Prostate gland (tissue), 2 donors: ENCODE data around the gene MT1B. TPM values are rescaled to one million over a fixed set of nuclear protein-coding genes. Genes with fewer than 3 reads are reported as not detected.

Source experiments
- DNase-seq: peaks from one replicate; pipeline ENCODE4 v3.0.0-alpha.2; 2019; ENCODE audit warnings: low spot score
- H3K27ac ChIP-seq, 2 donors: fragments of 200-600 bp; sonication (generic); 2 replicates each; pipeline ENCODE4 v1.5.1; 2017 to 2019
- H3K27me3 ChIP-seq: fragments of 200-600 bp; sonication (generic); replicated peaks from 2 replicates; pipeline ENCODE4 v1.5.1; 2019; ENCODE audit not compliant: insufficient read depth
- H3K36me3 ChIP-seq, 2 donors: fragments of 200-600 bp; sonication (generic); 1 replicate in 1 of 2; 2 replicates in 1 of 2; pipeline versions ENCODE4 v1.5.1 to v1.8.1; 2017 to 2019
- H3K4me1 ChIP-seq: fragments of 200-600 bp; sonication (generic); replicated peaks from 2 replicates; pipeline ENCODE4 v1.5.1; 2019
- H3K4me3 ChIP-seq, 2 donors: fragments of 200-600 bp; sonication (generic); 2 replicates each; pipeline ENCODE4 v1.5.1; 2017 to 2019
- H3K9me3 ChIP-seq: fragments of 200-600 bp; sonication (generic); 2 replicates; pipeline ENCODE4 v1.5.1; 2017
- CTCF ChIP-seq, 4 experiments: fragments of 200-600 bp in 2 of 4; fragments of 450-650 bp in 2 of 4; sonication (generic) in 2 of 4; IDR thresholded peaks; 1 replicate in 3 of 4; 2 replicates in 1 of 4; pipeline ENCODE4 v1.5.1; 2016 to 2019; ENCODE audit warnings: antibody characterized with exemption in 4 of 4, mild to moderate bottlenecking in 2 of 4, moderate library complexity in 2 of 4
- POLR2A ChIP-seq: fragments of 450-650 bp; IDR thresholded peaks from one replicate; pipeline ENCODE4 v1.6.1; 2016; ENCODE audit warnings: antibody characterized with exemption, mild to moderate bottlenecking
- POLR2AphosphoS5 ChIP-seq: sonication (generic); formaldehyde crosslinking; IDR thresholded peaks from one replicate; pipeline ENCODE4 v1.6.1; 2017; ENCODE audit warnings: antibody characterized with exemption
- WGBS: methylation state at CpG from one replicate; pipeline ENCODE4 v1.1.5; 2018; 5-methylcytosine and 5-hydroxymethylcytosine counted together
- intact Hi-C: fragments of 100-400 bp; cut with DNase I; formaldehyde crosslinking; loops from one replicate; pipeline ENCODE4 v1.14.2; 2022
- total RNA-seq, 2 donors: library from RNA; depleted of rRNA; stranded (reverse); fragments of >200 nt; gene quantifications; one replicate each; pipeline ENCODE4 v1.1.0, GENCODE V29; 2016

Gene MT1B
- total RNA-seq, 2 donors from 2014 or later: not detected

- DNase-seq: no peak
- intact Hi-C loops: no loop called here
- Histone ChIP-seq H3K27me3 (peaks cover 4% of the 10 kb centered on the region), H3K4me3 (no peak overlapping the region), H3K36me3 (no peaks in the 10 kb centered on the region), H3K4me1 (peaks cover 4% of the 10 kb centered on the region), H3K27ac (no peak overlapping the region), H3K9me3 (no peaks in the 10 kb centered on the region)
- TF ChIP-seq POLR2A: no peak
- no peak for TF ChIP-seq CTCF (IDR thresholded peaks at IDR 0.05)
- 74% methylated on average over 1 of the region's 1 CpG for WGBS
Measured at GRCh38 chr16:56640076-56640475, 11.6 kb upstream of the MT1B start.

GRCh38 chr16:56641166-56641565 lies 10.5 kb upstream of the MT1B start:
- Histone ChIP-seq H3K27me3 (no peaks in the 10 kb centered on the region), H3K4me1 (peaks cover 4% of the 10 kb centered on the region)
- intact Hi-C loops: no loop called here

GRCh38 chr16:56643080-56643778 lies 8.5 kb upstream of the MT1B start:
- H3K4me3 ChIP-seq: peak overlapping the region; percentile 4 to 19
- H3K36me3 ChIP-seq: no peaks in the 10 kb centered on the region
- no peak for TF ChIP-seq POLR2A
- TF ChIP-seq POLR2AphosphoS5: peak; percentile 45
- TF ChIP-seq CTCF (IDR thresholded peaks at IDR 0.05): peak in 3 of 4 experiments; percentile 37 to 70 (median 51)
- H3K27me3 ChIP-seq: no peaks in the 10 kb centered on the region
- DNase-seq: peak; percentile 55
- 6% methylated on average over 42 of the region's 42 CpGs for WGBS
- H3K9me3 ChIP-seq: no peaks in the 10 kb centered on the region
- H3K4me1 ChIP-seq: peaks cover 4% of the 10 kb centered on the region
- intact Hi-C loops: no loop called here
- H3K27ac ChIP-seq: no peak overlapping the region

More at GRCh38 chr16:56641166-56641565, 10.5 kb upstream of the MT1B start:
- H3K4me3 ChIP-seq: no peak overlapping the region
- no peak overlapping the region for H3K27ac ChIP-seq
- no peaks in the 10 kb centered on the region for H3K36me3 ChIP-seq
- H3K9me3 ChIP-seq: no peaks in the 10 kb centered on the region
- no peak for TF ChIP-seq CTCF (IDR thresholded peaks at IDR 0.05)
- TF ChIP-seq POLR2A: no peak
- no peak for TF ChIP-seq POLR2AphosphoS5
- 100% methylated on average over 2 of the region's 2 CpGs for WGBS
- no peak for DNase-seq

- WGBS: 52% methylated on average over 5 of the region's 5 CpGs
- no peaks in the 10 kb centered on the region for H3K36me3 ChIP-seq
- H3K27me3 ChIP-seq: no peaks in the 10 kb centered on the region
- peak overlapping the region in 1 of 2 donors; percentile 19 for H3K4me3 ChIP-seq
- TF ChIP-seq POLR2AphosphoS5 (no peak), POLR2A (no peak), CTCF (IDR thresholded peaks at IDR 0.05) (no peak)
- H3K4me1 ChIP-seq: peaks cover 4% of the 10 kb centered on the region
- DNase-seq: no peak
- no peak overlapping the region for H3K27ac ChIP-seq
- no peaks in the 10 kb centered on the region for H3K9me3 ChIP-seq
- intact Hi-C loops: no loop called here
Measured at GRCh38 chr16:56643833-56644232, 7.9 kb upstream of the MT1B start.

- no peaks in the 10 kb centered on the region for H3K36me3 ChIP-seq
- intact Hi-C loops: no loop called here
- DNase-seq: no peak
- H3K27me3 ChIP-seq: no peaks in the 10 kb centered on the region
- H3K9me3 ChIP-seq: no peaks in the 10 kb centered on the region
- H3K4me1 ChIP-seq: peaks cover 4% of the 10 kb centered on the region
- 76% methylated on average over 1 of the region's 1 CpG for WGBS
- no peak for TF ChIP-seq POLR2AphosphoS5
- TF ChIP-seq CTCF (IDR thresholded peaks at IDR 0.05): no peak
- TF ChIP-seq POLR2A: no peak
- no peak overlapping the region for H3K4me3 ChIP-seq
- H3K27ac ChIP-seq: no peak overlapping the region
Measured at GRCh38 chr16:56645311-56645710, 6.4 kb upstream of the MT1B start.
